CD4-positive, alpha-beta T cell treated with Interleukin-15 for 4 hours (primary cell): Measurements from ENCODE around the gene KCTD4.
"Not testable (repeated sequence)": the region's sequence is repeated elsewhere in the genome, so short reads cannot be mapped to it uniquely, and the experiment has no call there.

Source experiments
- DNase-seq: peaks from one replicate; pipeline ENCODE4 v3.0.0-alpha.2; 2020; ENCODE audit warnings: low spot score

The KCTD4 gene

GRCh38 chr13:45200701-45201232 is at the start of gene KCTD4:
Gene KCTD4 (minus strand): TSS chr13:45201045. CDS start chr13:45194567, 6,478 bp downstream.
- no peak for DNase-seq

- no peak for DNase-seq
Measured at GRCh38 chr13:45249662-45250061, 48.8 kb upstream of the KCTD4 start.

GRCh38 chr13:45244736-45245135 is 43.9 kb upstream of the KCTD4 start:
- DNase-seq = not testable (repeated sequence)

- no peak for DNase-seq
Measured at GRCh38 chr13:45243077-45243476, 42.2 kb upstream of the KCTD4 start.

- no peak for DNase-seq
Measured at GRCh38 chr13:45242524-45242923, 41.7 kb upstream of the KCTD4 start.

GRCh38 chr13:45242070-45242469 is 41.2 kb upstream of the KCTD4 start:
- no peak for DNase-seq

- no peak for DNase-seq
Measured at GRCh38 chr13:45240143-45240542, 39.3 kb upstream of the KCTD4 start.

- DNase-seq = no peak
Measured at GRCh38 chr13:45238945-45239795, 38.3 kb upstream of the KCTD4 start.

- DNase-seq = no peak
Measured at GRCh38 chr13:45232591-45232990, 31.7 kb upstream of the KCTD4 start.

- DNase-seq = no peak
Measured at GRCh38 chr13:45231722-45232121, 30.9 kb upstream of the KCTD4 start.

GRCh38 chr13:45231305-45231704 is 30.5 kb upstream of the KCTD4 start:
- DNase-seq = no peak

- DNase-seq = no peak
Measured at GRCh38 chr13:45229172-45229571, 28.3 kb upstream of the KCTD4 start.

GRCh38 chr13:45228002-45228401 is 27.2 kb upstream of the KCTD4 start:
- no peak for DNase-seq

- no peak for DNase-seq
Measured at GRCh38 chr13:45226024-45226423, 25.2 kb upstream of the KCTD4 start.

- no peak for DNase-seq
Measured at GRCh38 chr13:45225370-45225769, 24.5 kb upstream of the KCTD4 start.

GRCh38 chr13:45224176-45224575 is 23.3 kb upstream of the KCTD4 start:
- no peak for DNase-seq

- no peak for DNase-seq
Measured at GRCh38 chr13:45222919-45223318, 22.1 kb upstream of the KCTD4 start.

GRCh38 chr13:45222516-45222915 is 21.7 kb upstream of the KCTD4 start:
- DNase-seq = no peak

- DNase-seq = no peak
Measured at GRCh38 chr13:45220403-45220802, 19.6 kb upstream of the KCTD4 start.

GRCh38 chr13:45219938-45220375 is 19.1 kb upstream of the KCTD4 start:
- no peak for DNase-seq

GRCh38 chr13:45219123-45219891 is 18.5 kb upstream of the KCTD4 start:
- DNase-seq = no peak

GRCh38 chr13:45218689-45219088 is 17.8 kb upstream of the KCTD4 start:
- no peak for DNase-seq

- DNase-seq = no peak
Measured at GRCh38 chr13:45216193-45216592, 15.3 kb upstream of the KCTD4 start.
